ENCODE measurements around the gene EXOSC10.

DNA sequence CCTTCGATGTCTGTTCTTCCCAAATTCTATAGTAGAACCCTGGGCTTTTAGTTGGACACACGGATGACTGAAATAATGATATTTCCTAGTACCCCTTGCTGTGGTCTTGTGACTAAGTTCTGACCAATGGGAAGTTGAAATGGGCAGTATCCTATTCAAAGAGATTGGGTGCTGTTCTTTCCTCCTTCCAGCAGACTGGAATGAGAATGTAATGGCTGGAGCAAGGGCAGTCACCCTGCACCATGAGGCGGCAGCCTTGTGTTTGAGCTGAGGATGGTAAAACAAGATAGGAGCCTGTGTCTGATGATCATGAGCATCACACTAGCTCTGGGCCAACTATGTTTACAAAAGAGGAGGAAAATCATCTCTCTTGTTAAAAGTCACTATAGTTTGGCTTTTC lies 34.7 kb downstream of the EXOSC10 start:
- TF ChIP-seq, protein P1, sequence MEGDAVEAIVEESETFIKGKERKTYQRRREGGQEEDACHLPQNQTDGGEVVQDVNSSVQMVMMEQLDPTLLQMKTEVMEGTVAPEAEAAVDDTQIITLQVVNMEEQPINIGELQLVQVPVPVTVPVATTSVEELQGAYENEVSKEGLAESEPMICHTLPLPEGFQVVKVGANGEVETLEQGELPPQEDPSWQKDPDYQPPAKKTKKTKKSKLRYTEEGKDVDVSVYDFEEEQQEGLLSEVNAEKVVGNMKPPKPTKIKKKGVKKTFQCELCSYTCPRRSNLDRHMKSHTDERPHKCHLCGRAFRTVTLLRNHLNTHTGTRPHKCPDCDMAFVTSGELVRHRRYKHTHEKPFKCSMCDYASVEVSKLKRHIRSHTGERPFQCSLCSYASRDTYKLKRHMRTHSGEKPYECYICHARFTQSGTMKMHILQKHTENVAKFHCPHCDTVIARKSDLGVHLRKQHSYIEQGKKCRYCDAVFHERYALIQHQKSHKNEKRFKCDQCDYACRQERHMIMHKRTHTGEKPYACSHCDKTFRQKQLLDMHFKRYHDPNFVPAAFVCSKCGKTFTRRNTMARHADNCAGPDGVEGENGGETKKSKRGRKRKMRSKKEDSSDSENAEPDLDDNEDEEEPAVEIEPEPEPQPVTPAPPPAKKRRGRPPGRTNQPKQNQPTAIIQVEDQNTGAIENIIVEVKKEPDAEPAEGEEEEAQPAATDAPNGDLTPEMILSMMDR (conservative IDR thresholded peaks at IDR 0.05; ENCODE audit: low read depth in 2 of 2) = no peak
- TF ChIP-seq EZH2 (IDR thresholded peaks at IDR 0.05; ENCODE audit: low read depth, unreplicated experiment) (no peak), CREB1 (CRISPR knock-in tag; IDR thresholded peaks at IDR 0.05; ENCODE audit: low read depth) (no peak), ZNF114 (CRISPR knock-in tag; IDR thresholded peaks at IDR 0.05) (no peak), POLR2AphosphoS5 (IDR thresholded peaks at IDR 0.05; ENCODE audit: low read depth) (no peak), ETS1 (IDR thresholded peaks at IDR 0.05) (no peak), EZH2phosphoT487 (IDR thresholded peaks at IDR 0.05; ENCODE audit: unreplicated experiment) (no peak), JUNB (IDR thresholded peaks at IDR 0.05; ENCODE audit: unreplicated experiment) (no peak), ZNF331 (CRISPR knock-in tag; IDR thresholded peaks at IDR 0.05; ENCODE audit: low read depth) (no peak), ZNF462 (CRISPR knock-in tag; IDR thresholded peaks at IDR 0.05) (no peak), STAT1 (IDR thresholded peaks at IDR 0.05; ENCODE audit: unreplicated experiment) (no peak)
- TF ChIP-seq, protein P2, sequence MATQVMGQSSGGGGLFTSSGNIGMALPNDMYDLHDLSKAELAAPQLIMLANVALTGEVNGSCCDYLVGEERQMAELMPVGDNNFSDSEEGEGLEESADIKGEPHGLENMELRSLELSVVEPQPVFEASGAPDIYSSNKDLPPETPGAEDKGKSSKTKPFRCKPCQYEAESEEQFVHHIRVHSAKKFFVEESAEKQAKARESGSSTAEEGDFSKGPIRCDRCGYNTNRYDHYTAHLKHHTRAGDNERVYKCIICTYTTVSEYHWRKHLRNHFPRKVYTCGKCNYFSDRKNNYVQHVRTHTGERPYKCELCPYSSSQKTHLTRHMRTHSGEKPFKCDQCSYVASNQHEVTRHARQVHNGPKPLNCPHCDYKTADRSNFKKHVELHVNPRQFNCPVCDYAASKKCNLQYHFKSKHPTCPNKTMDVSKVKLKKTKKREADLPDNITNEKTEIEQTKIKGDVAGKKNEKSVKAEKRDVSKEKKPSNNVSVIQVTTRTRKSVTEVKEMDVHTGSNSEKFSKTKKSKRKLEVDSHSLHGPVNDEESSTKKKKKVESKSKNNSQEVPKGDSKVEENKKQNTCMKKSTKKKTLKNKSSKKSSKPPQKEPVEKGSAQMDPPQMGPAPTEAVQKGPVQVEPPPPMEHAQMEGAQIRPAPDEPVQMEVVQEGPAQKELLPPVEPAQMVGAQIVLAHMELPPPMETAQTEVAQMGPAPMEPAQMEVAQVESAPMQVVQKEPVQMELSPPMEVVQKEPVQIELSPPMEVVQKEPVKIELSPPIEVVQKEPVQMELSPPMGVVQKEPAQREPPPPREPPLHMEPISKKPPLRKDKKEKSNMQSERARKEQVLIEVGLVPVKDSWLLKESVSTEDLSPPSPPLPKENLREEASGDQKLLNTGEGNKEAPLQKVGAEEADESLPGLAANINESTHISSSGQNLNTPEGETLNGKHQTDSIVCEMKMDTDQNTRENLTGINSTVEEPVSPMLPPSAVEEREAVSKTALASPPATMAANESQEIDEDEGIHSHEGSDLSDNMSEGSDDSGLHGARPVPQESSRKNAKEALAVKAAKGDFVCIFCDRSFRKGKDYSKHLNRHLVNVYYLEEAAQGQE (IDR thresholded peaks at IDR 0.05; ENCODE audit: unreplicated experiment) = no peak
